K562 (cell line): ENCODE results near the gene FCAMR. TPM values are rescaled to one million over a fixed set of nuclear protein-coding genes. Genes with fewer than 3 reads are reported as not detected.

Source experiments
- ATAC-seq: fragments of 200-7000 bp; cut with Tn5 transposase; 3 replicates; pipeline ENCODE4 v1.9.1; 2020; ENCODE audit warnings: moderate library complexity
- BruUV-seq: library from RNA; stranded (reverse); fragments of 400-500 nt; replicated peaks from 2 replicates; lab custom pipeline; 2021; lab: Mats Ljungman, UMichigan
- CTCF ChIA-PET: fragments of 300-600 bp; formaldehyde crosslinking; extraction: SDS; loops from one replicate; lab custom pipeline; 2021; ENCODE audit warnings: low intra/inter-chr PET ratio; lab: Yijun Ruan, JAX
- POLR2A ChIA-PET: fragments of 300-600, 350-650 bp; sonication (Branson Sonifier 250); formaldehyde crosslinking; extraction: SDS; loops from one replicate; lab custom pipeline; 2021; ENCODE audit warnings: antibody characterized with exemption, inconsistent platforms; lab: Yijun Ruan, JAX
- DNase-seq, 4 experiments: peaks; one replicate each; pipeline versions ENCODE4 v3.0.0 to v3.0.0-alpha.2; 2011 to 2018; ENCODE audit warnings: low spot score in 3 of 4, mixed read lengths in 3 of 4; ENCODE audit errors: extremely low read depth in 1 of 4
- FAIRE-seq: peaks from 2 replicates; lab custom pipeline; 2011; peaks lifted over from hg19 to GRCh38; lab: Jason Lieb, UNC
- H2AFZ ChIP-seq: 2 replicates; pipeline ENCODE4 v1.6.0; 2011; ENCODE audit warnings: low read depth, low read length, control low read depth, inconsistent platforms
- H3K27ac ChIP-seq: fragments of 200-600 bp; 3 replicates; pipeline ENCODE4 v1.8.0; 2011; ENCODE audit warnings: low read depth, mild to moderate bottlenecking, control low read depth, inconsistent platforms, low read length, moderate library complexity, mixed read lengths; ENCODE audit errors: extremely low read depth
- H3K27me3 ChIP-seq, 2 experiments: fragments of 300-600 bp in 1 of 2; 2 replicates in 1 of 2; 3 replicates in 1 of 2; pipeline versions ENCODE4 v1.6.0 to v1.8.0; 2011; ENCODE audit warnings: inconsistent platforms in 2 of 2, low read length in 2 of 2, mild to moderate bottlenecking in 1 of 2, mixed read lengths in 1 of 2, moderate library complexity in 1 of 2; ENCODE audit not compliant: control insufficient read depth in 2 of 2, insufficient read depth in 2 of 2
- H3K36me3 ChIP-seq: fragments of 300-600 bp; 3 replicates; pipeline ENCODE4 v1.8.0; 2011; ENCODE audit warnings: mild to moderate bottlenecking, low read length, inconsistent platforms; ENCODE audit not compliant: control insufficient read depth, insufficient read depth
- H3K4me1 ChIP-seq, 2 experiments: fragments of 200-600 bp in 1 of 2; replicated peaks in 1 of 2; 2 replicates in 1 of 2; 3 replicates in 1 of 2; pipeline versions ENCODE4 v1.5.1 to v1.8.0; 2011; ENCODE audit warnings: inconsistent platforms in 2 of 2, low read length in 2 of 2, mild to moderate bottlenecking in 1 of 2, mixed read lengths in 1 of 2, moderate library complexity in 1 of 2; ENCODE audit not compliant: control insufficient read depth in 2 of 2, insufficient read depth in 2 of 2
- H3K4me2 ChIP-seq: 2 replicates; pipeline ENCODE4 v1.6.1; 2011; ENCODE audit warnings: low read length, control low read depth, inconsistent platforms, mixed read lengths; ENCODE audit not compliant: insufficient read depth
- H3K4me3 ChIP-seq: fragments of 200-600 bp; sonication (generic), shearing (Covaris generic); 2 replicates; pipeline ENCODE4 v1.5.1; 2016; ENCODE audit warnings: control low read depth, inconsistent platforms
- H3K79me2 ChIP-seq: fragments of 200-600 bp; 3 replicates; pipeline ENCODE4 v1.8.0; 2011; ENCODE audit warnings: low read length, inconsistent platforms; ENCODE audit not compliant: control insufficient read depth, insufficient read depth
- H3K9ac ChIP-seq, 2 experiments: 2 replicates each; pipeline versions ENCODE4 v1.6.0 to v1.6.1; 2011; ENCODE audit warnings: low read depth in 2 of 2, low read length in 2 of 2, control low read depth in 1 of 2, inconsistent platforms in 1 of 2, mild to moderate bottlenecking in 1 of 2, mixed read lengths in 1 of 2; ENCODE audit not compliant: insufficient read depth in 1 of 2
- H3K9me1 ChIP-seq: one replicate; pipeline ENCODE4 v1.6.0; 2011; ENCODE audit warnings: inconsistent platforms, mild to moderate bottlenecking, low read length, moderate library complexity; ENCODE audit not compliant: control insufficient read depth, insufficient read depth
- H3K9me3 ChIP-seq: replicated peaks from 2 replicates; pipeline ENCODE4 v1.5.1; 2011; ENCODE audit warnings: low read depth, low read length, inconsistent platforms; ENCODE audit not compliant: control insufficient read depth, insufficient read depth
- H4K20me1 ChIP-seq: replicated peaks from 2 replicates; pipeline ENCODE4 v1.6.1; 2011; ENCODE audit warnings: low read length, inconsistent platforms, mixed read lengths; ENCODE audit not compliant: control insufficient read depth, insufficient read depth
- E2F6 ChIP-seq, 2 experiments: IDR thresholded peaks; 2 replicates each; pipeline ENCODE4 v1.6.1; 2011; ENCODE audit warnings: borderline replicate concordance in 1 of 2, control low read depth in 1 of 2, low read depth in 1 of 2, low read length in 1 of 2, mild to moderate bottlenecking in 1 of 2, mixed read lengths in 1 of 2, moderate library complexity in 1 of 2; ENCODE audit not compliant: insufficient read depth in 1 of 2, insufficient read length in 1 of 2, poor library complexity in 1 of 2, severe bottlenecking in 1 of 2; ENCODE audit errors: extremely low read depth in 1 of 2
- ELF4 ChIP-seq: fragments of 450-650 bp; formaldehyde crosslinking; IDR thresholded peaks from 2 replicates; pipeline ENCODE4 v1.4.0; 2022; ENCODE audit warnings: missing genetic modification characterization
- FOXO4 ChIP-seq: fragments of 450-650 bp; formaldehyde crosslinking; IDR thresholded peaks from 2 replicates; pipeline ENCODE4 v1.4.0; 2020; ENCODE audit warnings: mild to moderate bottlenecking, moderate library complexity
- HOXB6 ChIP-seq: fragments of 250-450 bp; sonication (Bioruptor Pico); IDR thresholded peaks from 2 replicates; pipeline ENCODE4 v1.5.1; 2022; ENCODE audit warnings: mild to moderate bottlenecking, borderline replicate concordance
- MTA1 ChIP-seq: fragments of 450-650 bp; IDR thresholded peaks from 2 replicates; pipeline ENCODE4 v1.6.1; 2017; ENCODE audit warnings: borderline replicate concordance
- PHB2 ChIP-seq: fragments of 450-650 bp; IDR thresholded peaks from 2 replicates; pipeline ENCODE4 v1.6.1; 2017; ENCODE audit warnings: low read depth
- ZBTB2 ChIP-seq: fragments of 450-650 bp; IDR thresholded peaks from 2 replicates; pipeline ENCODE4 v1.6.1; 2016; ENCODE audit warnings: antibody characterized with exemption
- ZBTB26 ChIP-seq: fragments of 450-650 bp; formaldehyde crosslinking; IDR thresholded peaks from 2 replicates; pipeline ENCODE4 v1.4.0; 2022; ENCODE audit warnings: missing genetic modification characterization
- WGBS: fragments of 100-300 bp; shearing (Covaris generic); methylation state at CpG from one replicate; pipeline ENCODE4 v1.1.6; 2016; ENCODE audit warnings: low coverage, mixed read lengths; ENCODE audit not compliant: insufficient coverage; ENCODE audit errors: missing lambda C conversion rate; 5-methylcytosine and 5-hydroxymethylcytosine counted together
- in situ Hi-C: fragments of 300-500 bp; cut with MboI; formaldehyde crosslinking; loops from 4 replicates; pipeline ENCODE4 v1.15.0; 2018; ENCODE audit warnings: inconsistent platforms, mixed read lengths
- intact Hi-C: fragments of 100-400 bp; cut with micrococcal nuclease; formaldehyde crosslinking; loops from 2 replicates; pipeline ENCODE4 v1.14.2; 2022
- polyA plus RNA-seq, 8 experiments: library from polyadenylated mRNA; depleted of rRNA in 4 of 8; stranded (reverse) in 5 of 8; unstranded in 3 of 8; fragments of >200 nt; fragmentation: Nextera tagmentation in 2 of 8; fragmentation: Illumina TruSeq in 1 of 8; extraction: Ambion mirVana in 2 of 8; extraction: Trizol in 1 of 8; gene quantifications; 2 replicates each; pipeline versions ENCODE4 v1.2.1 to v1.2.3, GENCODE V29; 2011 to 2014; ENCODE audit warnings: inconsistent platforms in 1 of 8, missing spikeins in 1 of 8
- total RNA-seq, 7 experiments: library from RNA; depleted of rRNA in 6 of 7; stranded (reverse); fragments of >200 nt in 6 of 7; fragmentation: Illumina TruSeq in 2 of 7; extraction: Trizol in 2 of 7; gene quantifications; 2 replicates each; pipeline versions ENCODE4 v1.2.1 to v1.2.3, GENCODE V29; 2011 to 2021; ENCODE audit warnings: low replicate concordance in 1 of 7

FCAMR gene
- total and polyA plus RNA-seq, 9 of the 15 experiments (the other 6 are each of a cell fraction or from before 2014, with no cell fraction given): not detected

- DNase-seq: no peak
- intact Hi-C loops (no loop called here), in situ Hi-C loops (no loop called here)
- Histone ChIP-seq H3K9me3 (no peaks in the 10 kb centered on the region), H3K4me2 (no peak overlapping the region), H3K36me3 (no peaks in the 10 kb centered on the region), H3K27me3 (no peaks in the 10 kb centered on the region), H2AFZ (no peak overlapping the region), H3K4me1 (peaks cover 5 to 24% of the 10 kb centered on the region in 2 experiments), H3K9ac (no peak overlapping the region), H3K27ac (no peak overlapping the region), H3K4me3 (no peak overlapping the region), H4K20me1 (no peaks in the 10 kb centered on the region), H3K79me2 (no peaks in the 10 kb centered on the region), H3K9me1 (no peaks in the 10 kb centered on the region)
- no peak for TF ChIP-seq MTA1
- no peak for TF ChIP-seq FOXO4
- no peak for TF ChIP-seq ZBTB2
- TF ChIP-seq E2F6 (IDR thresholded peaks at IDR 0.05; ENCODE audit: borderline replicate concordance in 1 of 2, extremely low read depth in 1 of 2, insufficient read depth in 1 of 2, insufficient read length in 1 of 2, low read depth in 1 of 2, low read length in 1 of 2, poor library complexity in 1 of 2, severe bottlenecking in 1 of 2): no peak
- no peak for TF ChIP-seq HOXB6 (CRISPR knock-in tag)
- TF ChIP-seq ZBTB26 (CRISPR knock-in tag): no peak
- TF ChIP-seq ELF4: no peak
- TF ChIP-seq PHB2: no peak
- no peak for ATAC-seq
- ChIA-PET POLR2A (no interaction called here), CTCF (no interaction called here)
- FAIRE-seq: peak; percentile 15
- no TSS peak for BruUV-seq
- WGBS: 51% methylated on average over 5 of the region's 6 CpGs
These were observed 40.7 kb downstream of the FCAMR start for GRCh38 chr1:206929524-206929923.
